Stimulated activated CD8-positive, alpha-beta memory T cell treated with anti-CD3 and anti-CD28 coated beads, Interleukin-7, amount 100 ng/mL, for 4 hours (primary cell): ENCODE results near the gene LEFTY2.
"Not testable (repeated sequence)": the region's sequence is repeated elsewhere in the genome, so short reads cannot be mapped to it uniquely, and the experiment has no call there.

Experiments used
- DNase-seq, 2 donors: peaks; one replicate each; pipeline ENCODE4 v3.0.0-alpha.2; 2020; ENCODE audit warnings: low read depth in 2 of 2

Gene LEFTY2

GRCh38 chr1:225941187-225941941, at the start of gene LEFTY2:
Gene LEFTY2, minus strand, starts transcription at chr1:225941220. Its CDS starts 80 bp downstream, at chr1:225941140.
- no peak for DNase-seq

GRCh38 chr1:225987491-225988316, 46.7 kb upstream of the LEFTY2 start:
- DNase-seq, result no peak

GRCh38 chr1:225981714-225982113, 40.7 kb upstream of the LEFTY2 start:
- DNase-seq, result no peak

- no peak for DNase-seq
These were observed 39.2 kb upstream of the LEFTY2 start for GRCh38 chr1:225980005-225980836.

- no peak for DNase-seq
These were observed 38.4 kb upstream of the LEFTY2 start for GRCh38 chr1:225979421-225979820.

GRCh38 chr1:225977937-225978748, 37.1 kb upstream of the LEFTY2 start:
- DNase-seq, result peak in 1 of 2 donors; percentile 11

GRCh38 chr1:225975146-225975545, 34.1 kb upstream of the LEFTY2 start:
- DNase-seq, result not testable (repeated sequence)

- DNase-seq, result no peak
These were observed 33.4 kb upstream of the LEFTY2 start for GRCh38 chr1:225974454-225974853.

- DNase-seq, result no peak
These were observed 32.1 kb upstream of the LEFTY2 start for GRCh38 chr1:225973158-225973557.

GRCh38 chr1:225972344-225973152, 31.5 kb upstream of the LEFTY2 start:
- DNase-seq, result no peak

GRCh38 chr1:225970592-225971157, 29.7 kb upstream of the LEFTY2 start:
- DNase-seq, result not testable (repeated sequence)

GRCh38 chr1:225969751-225970150, 28.7 kb upstream of the LEFTY2 start:
- DNase-seq, result not testable (repeated sequence)

- no peak for DNase-seq
These were observed 24.2 kb upstream of the LEFTY2 start for GRCh38 chr1:225965231-225965630.

- DNase-seq, result no peak
These were observed 22.9 kb upstream of the LEFTY2 start for GRCh38 chr1:225963735-225964530.

GRCh38 chr1:225962440-225962975, 21.5 kb upstream of the LEFTY2 start:
- DNase-seq, result peak; percentile 13 to 35

GRCh38 chr1:225961659-225962439, 20.8 kb upstream of the LEFTY2 start:
- DNase-seq, result no peak

- no peak for DNase-seq
These were observed 17.0 kb upstream of the LEFTY2 start for GRCh38 chr1:225958041-225958440.

GRCh38 chr1:225954753-225955152, 13.7 kb upstream of the LEFTY2 start:
- no peak for DNase-seq
